Effector CD4-positive, alpha-beta T cell (primary cell): ENCODE results near the gene CENPP.
"Not testable (repeated sequence)": the region's sequence is repeated elsewhere in the genome, so short reads cannot be mapped to it uniquely, and the experiment has no call there.

Source experiments
- DNase-seq: peaks from one replicate; pipeline ENCODE4 v3.0.0-alpha.2; 2020

The CENPP gene

DNA sequence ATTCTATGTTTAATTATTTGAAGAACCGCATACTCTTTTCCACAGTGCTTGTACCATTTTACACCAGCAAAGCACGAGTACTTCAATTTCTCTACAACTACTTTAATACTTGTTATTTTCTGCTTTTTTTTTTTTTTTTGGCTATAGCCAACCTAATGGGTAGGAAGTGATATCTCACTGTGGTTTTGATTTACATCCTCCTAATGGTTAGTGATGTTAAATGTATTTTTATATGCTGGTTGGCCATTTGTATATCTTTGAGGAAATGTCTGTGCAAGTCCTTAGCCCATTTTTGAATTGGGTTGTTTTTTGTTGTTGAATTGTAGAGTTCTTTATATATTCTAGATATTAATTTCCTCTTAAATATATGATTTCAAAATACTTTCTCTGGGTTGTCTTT is 56.0 kb downstream of the CENPP start:
- DNase-seq = no peak

DNA sequence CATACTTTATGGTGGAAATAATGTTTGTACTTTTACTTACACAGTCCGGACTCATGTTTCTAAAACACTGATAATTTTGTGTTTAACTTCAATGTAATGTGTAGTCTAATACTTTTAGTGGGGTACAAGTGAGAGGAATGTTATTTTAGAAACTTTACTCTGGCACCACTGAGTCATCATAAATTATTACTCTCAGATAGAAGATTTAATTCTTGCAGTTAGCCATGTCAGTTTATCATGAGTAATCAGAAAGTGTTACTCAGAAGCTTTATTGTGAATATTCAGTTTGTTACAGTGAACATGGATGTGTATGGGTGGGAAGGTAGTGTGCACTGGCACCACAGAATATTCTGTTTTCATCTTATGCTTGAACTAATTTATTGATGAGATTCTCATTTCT is 58.6 kb downstream of the CENPP start:
- no peak for DNase-seq

DNA sequence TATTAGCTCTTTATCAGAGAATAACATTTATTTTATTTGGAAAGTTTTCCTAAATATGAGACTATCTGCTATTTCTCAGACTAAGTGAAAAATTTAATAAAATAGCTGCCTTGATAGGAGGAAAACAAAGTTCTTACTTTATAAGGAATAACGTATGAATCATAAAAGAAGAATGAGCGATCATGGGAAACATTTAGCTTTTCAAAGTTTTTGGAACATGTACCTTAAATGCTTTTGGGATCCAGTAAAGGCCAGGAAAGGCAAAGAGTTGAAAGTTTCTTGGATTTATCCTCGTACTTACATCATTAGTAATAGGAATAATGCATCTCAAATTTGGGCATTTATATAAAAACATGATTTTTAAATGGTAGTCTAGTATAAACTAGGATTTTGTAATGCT is 59.2 kb downstream of the CENPP start:
- no peak for DNase-seq

DNA sequence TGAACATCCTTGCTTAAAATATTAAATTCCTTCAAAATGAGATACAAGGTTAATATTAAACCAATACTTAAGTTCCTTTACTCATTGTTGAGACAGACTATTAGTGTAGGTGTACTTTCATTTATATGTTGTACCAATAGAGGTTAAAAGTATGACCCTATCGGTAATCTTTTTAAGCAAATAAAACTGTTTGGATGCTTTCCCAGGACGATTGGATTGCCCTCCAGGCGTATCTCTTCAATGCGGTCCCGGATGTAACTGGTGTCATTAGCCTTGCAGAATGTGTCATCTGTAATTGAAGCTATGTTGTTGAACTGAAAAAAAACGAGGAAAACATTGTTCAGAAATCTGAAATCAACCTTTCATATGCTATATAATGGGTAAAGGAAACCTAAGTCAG is 59.7 kb downstream of the CENPP start:
- DNase-seq = no peak

DNA sequence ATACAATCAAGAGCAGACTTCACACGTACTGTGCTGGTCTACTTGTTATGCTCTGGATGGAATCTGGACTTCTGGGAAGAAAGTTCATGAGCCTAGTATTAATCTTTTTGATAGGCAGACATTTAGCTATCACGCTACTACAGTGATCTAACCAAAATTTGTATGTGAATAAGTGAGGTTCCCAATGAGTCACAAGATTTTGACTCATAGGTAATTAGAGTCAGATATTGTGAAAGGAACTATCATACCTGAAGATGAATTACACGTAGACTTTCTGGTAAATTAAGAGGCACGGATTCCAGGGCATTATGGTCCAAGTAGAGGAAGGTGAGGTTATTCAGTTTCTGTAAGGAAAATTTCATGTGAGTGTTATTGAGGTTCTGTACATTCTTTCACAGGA is 60.2 kb downstream of the CENPP start:
- no peak for DNase-seq

GRCh38 chr9:92392690-92393089 is 66.9 kb downstream of the CENPP start:
- no peak for DNase-seq

GRCh38 chr9:92393686-92394085 is 67.9 kb downstream of the CENPP start:
- DNase-seq = no peak

- DNase-seq = no peak
Observed at GRCh38 chr9:92395617-92396016, 69.9 kb downstream of the CENPP start.

GRCh38 chr9:92397853-92398252 is 72.1 kb downstream of the CENPP start:
- DNase-seq = no peak

- no peak for DNase-seq
Observed at GRCh38 chr9:92402360-92402759, 76.6 kb downstream of the CENPP start.

DNA sequence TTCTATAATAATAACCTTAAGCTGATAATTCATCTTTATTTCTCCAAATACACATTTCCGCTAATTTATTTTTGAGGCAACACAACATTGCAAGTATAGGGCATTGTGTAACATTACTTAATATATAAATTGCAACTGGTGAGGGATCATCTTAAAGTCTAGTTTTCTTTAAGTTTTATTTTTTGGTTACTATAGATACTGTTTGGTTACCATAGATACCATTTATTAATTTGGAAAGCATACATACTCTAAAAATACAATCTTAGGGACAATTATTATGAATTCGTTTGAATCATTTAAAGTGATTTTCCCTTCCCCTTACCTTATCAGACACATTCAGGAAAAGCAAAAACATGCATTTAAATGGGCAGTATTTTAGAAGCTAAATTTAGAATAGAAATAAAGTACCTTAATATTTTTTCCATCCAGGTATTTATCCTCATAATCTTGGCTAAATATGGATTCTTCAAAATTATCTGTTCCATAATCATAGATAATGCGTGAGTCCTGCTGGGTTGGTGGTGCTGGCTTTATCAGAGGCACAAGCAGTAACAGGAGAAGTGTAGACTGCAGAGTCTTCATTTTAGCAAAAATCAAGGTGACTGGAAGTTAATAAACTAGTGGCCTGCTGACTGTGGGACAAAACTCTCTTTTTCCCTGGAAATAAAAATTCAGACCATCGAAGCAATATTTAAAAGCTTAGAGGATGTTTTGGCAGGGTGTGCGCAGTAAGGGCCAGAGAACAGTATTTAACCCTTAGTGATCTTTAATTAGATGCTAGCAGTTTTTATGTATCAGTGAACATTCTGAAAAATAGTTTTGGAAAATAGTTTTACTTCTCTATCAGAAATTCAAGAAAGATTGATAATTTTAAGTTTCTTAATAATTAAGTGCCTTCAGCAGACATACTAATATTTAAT is 77.3 kb downstream of the CENPP start:
- DNase-seq = no peak

DNA sequence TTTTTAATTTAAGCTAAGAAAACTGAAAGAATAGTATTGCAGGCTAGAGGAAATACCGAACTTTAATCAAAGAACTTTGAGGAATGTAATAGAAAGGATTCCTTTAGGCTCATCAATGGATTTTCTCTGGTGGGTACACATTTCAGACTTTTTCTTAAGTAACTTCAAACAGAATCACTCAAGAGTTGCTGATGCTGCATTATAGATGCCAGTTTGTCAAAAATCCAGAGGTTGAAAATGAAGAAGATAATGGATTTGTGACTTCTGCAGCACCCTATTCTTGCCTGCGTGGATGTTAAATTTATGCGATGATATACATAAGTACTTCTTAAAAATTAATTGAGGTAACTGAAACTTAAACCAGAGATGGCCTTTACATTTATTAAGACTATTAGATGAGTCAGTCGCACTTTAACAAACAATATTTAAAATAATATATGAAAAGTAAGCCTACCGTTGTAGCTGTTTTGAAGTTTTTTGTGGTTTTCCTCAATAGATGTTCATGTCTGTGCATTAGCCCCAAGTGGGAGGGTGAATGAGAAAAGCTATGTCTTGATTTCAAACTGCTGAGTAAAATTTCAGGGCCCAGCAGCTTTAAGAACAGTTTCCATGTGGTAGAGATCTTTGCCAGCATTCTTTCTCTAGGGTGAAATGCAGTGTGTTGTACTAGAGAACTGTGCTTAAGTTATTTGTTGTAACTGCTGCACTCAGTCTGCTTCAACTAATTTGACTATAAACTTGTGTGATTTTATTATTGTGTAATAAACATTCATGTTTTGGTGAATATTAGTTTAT is 78.5 kb downstream of the CENPP start, which contains the start of gene OGN:
TSS of gene OGN (minus strand) at position 537 of the 795 bp plus-strand sequence. CDS start 1,171 bp downstream, outside the sequence.
- no peak for DNase-seq

- no peak for DNase-seq
Observed at GRCh38 chr9:92405818-92406217, 80.1 kb downstream of the CENPP start.

- no peak for DNase-seq
Observed at GRCh38 chr9:92406477-92406876, 80.7 kb downstream of the CENPP start.

GRCh38 chr9:92407818-92408217 is 82.1 kb downstream of the CENPP start:
- DNase-seq = no peak

GRCh38 chr9:92408747-92409478 is 83.2 kb downstream of the CENPP start:
- no peak for DNase-seq

DNA sequence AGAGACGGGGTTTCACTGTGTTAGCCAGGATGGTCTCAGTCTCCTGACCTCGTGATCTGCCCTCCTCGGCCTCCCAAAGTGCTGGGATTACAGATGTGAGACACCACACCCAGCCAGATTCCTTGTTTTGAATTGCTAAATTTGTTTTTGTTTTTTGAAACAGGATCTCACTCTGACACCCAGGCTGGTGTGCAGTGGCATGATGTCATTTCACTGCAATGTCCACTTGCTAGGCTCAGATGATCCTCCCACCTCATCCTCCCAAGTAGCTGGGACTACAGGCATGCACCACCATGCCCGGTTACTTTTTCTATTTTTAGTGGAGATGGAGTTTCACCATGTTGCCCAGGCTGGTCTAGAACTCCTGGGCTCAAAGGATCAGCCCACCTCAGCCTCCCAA is 85.4 kb downstream of the CENPP start:
- DNase-seq = not testable (repeated sequence)

GRCh38 chr9:92414566-92414965 is 88.8 kb downstream of the CENPP start:
- no peak for DNase-seq

- DNase-seq = no peak
Observed at GRCh38 chr9:92422611-92423338, 97.0 kb downstream of the CENPP start.

DNA sequence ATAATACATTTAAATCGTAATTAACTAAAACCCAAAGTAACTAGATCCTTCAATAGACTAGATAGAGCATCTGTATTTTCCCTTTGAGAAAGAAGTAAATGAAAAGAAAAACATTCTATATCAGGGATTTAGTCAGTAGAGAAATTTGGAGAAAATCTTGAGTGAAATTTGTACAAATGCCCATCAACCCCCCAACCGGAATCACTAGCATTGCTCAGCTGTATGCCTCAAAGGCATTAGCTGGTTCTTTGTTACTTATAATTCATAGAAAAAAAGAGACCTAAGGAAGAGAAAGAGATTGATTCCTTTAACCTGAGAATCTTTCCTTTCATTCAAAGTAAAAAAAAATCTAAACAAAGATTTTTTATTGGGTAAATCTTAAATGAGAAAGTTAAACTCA is 97.9 kb downstream of the CENPP start:
- no peak for DNase-seq

DNA sequence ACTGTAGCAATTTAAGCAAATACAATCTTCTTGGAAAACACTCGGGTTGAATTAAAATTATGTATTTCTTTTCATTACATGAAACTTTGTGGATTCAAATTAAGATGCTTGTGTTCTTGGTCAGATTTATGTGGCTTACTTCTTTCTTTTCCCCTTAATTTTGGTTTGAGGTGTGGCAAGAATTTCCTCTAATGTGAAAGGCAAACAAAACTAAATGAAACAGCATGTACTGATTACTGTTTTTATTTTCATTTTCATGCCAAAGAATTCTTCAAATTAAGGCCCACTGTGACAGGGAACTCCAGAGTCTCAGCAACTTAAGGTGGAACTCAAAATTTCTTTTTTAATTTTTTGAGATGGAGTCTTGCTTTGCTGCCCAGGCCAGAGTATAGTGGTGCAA is 98.6 kb downstream of the CENPP start, which contains the start of gene OMD:
TSS of gene OMD (minus strand) at position 132 of the 400 bp plus-strand sequence. CDS start 6,913 bp downstream, outside the sequence.
- DNase-seq = no peak

- no peak for DNase-seq
Observed at GRCh38 chr9:92425474-92425873, 99.7 kb downstream of the CENPP start.
